ENCODE measurements around the gene OR4C45. TPM values are rescaled to one million over a fixed set of nuclear protein-coding genes. Genes with fewer than 3 reads are reported as not detected.

The OR4C45 gene
- total RNA-seq, 1 experiment from 2014 or later: not detected

DNA sequence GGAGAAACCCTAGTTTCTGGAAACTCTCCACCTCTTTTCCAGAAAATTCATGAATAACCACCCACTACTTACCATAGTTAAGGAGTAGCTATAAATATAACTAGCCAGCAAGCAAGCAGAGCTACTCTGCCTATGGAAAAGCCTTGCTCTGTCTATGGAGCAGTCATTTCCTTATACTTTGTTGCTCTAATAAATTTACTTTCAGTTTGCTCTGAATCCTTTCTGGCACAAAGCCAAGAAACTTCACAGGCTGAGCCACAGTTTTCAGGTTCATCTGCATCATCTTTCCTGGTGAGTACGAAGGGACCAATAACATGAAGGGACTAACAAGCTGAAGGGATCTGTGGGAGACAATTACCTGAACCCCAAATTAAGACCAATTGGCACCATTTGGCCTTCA is 4.6 kb downstream of the OR4C45 start:
- POLR2A ChIA-PET: no interaction called here

More for the DNA sequence above, 4.6 kb downstream of the OR4C45 start:
- Mint-ChIP-seq H3K36me3 (peaks cover 49% of the 10 kb centered on the region), H3K27ac (no peak overlapping the region), H3K9me3 (peaks cover 61% of the 10 kb centered on the region), H3K4me1 (no peaks in the 10 kb centered on the region), H3K4me3 (no peak overlapping the region), H3K27me3 (ENCODE audit: low read depth) (peaks cover 4% of the 10 kb centered on the region; the same call in 1 of the 2 replicates)
- ATAC-seq: no peak
- TF ChIP-seq, protein P1, sequence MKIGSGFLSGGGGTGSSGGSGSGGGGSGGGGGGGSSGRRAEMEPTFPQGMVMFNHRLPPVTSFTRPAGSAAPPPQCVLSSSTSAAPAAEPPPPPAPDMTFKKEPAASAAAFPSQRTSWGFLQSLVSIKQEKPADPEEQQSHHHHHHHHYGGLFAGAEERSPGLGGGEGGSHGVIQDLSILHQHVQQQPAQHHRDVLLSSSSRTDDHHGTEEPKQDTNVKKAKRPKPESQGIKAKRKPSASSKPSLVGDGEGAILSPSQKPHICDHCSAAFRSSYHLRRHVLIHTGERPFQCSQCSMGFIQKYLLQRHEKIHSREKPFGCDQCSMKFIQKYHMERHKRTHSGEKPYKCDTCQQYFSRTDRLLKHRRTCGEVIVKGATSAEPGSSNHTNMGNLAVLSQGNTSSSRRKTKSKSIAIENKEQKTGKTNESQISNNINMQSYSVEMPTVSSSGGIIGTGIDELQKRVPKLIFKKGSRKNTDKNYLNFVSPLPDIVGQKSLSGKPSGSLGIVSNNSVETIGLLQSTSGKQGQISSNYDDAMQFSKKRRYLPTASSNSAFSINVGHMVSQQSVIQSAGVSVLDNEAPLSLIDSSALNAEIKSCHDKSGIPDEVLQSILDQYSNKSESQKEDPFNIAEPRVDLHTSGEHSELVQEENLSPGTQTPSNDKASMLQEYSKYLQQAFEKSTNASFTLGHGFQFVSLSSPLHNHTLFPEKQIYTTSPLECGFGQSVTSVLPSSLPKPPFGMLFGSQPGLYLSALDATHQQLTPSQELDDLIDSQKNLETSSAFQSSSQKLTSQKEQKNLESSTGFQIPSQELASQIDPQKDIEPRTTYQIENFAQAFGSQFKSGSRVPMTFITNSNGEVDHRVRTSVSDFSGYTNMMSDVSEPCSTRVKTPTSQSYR (CRISPR knock-in tag; IDR thresholded peaks at IDR 0.05): no peak
- TF ChIP-seq USF2 (CRISPR knock-in tag; IDR thresholded peaks at IDR 0.05): no peak
- no peak for TF ChIP-seq NR3C1 (CRISPR knock-in tag; conservative IDR thresholded peaks at IDR 0.05; ENCODE audit: low read depth)
- TF ChIP-seq ETV6 (CRISPR knock-in tag; IDR thresholded peaks at IDR 0.05): no peak
- TF ChIP-seq SOX15 (CRISPR knock-in tag; IDR thresholded peaks at IDR 0.05): no peak
- TF ChIP-seq FOXK1 (CRISPR knock-in tag; IDR thresholded peaks at IDR 0.05): no peak
- no peak for TF ChIP-seq MLX (CRISPR knock-in tag; IDR thresholded peaks at IDR 0.05)
- TF ChIP-seq, protein P2, sequence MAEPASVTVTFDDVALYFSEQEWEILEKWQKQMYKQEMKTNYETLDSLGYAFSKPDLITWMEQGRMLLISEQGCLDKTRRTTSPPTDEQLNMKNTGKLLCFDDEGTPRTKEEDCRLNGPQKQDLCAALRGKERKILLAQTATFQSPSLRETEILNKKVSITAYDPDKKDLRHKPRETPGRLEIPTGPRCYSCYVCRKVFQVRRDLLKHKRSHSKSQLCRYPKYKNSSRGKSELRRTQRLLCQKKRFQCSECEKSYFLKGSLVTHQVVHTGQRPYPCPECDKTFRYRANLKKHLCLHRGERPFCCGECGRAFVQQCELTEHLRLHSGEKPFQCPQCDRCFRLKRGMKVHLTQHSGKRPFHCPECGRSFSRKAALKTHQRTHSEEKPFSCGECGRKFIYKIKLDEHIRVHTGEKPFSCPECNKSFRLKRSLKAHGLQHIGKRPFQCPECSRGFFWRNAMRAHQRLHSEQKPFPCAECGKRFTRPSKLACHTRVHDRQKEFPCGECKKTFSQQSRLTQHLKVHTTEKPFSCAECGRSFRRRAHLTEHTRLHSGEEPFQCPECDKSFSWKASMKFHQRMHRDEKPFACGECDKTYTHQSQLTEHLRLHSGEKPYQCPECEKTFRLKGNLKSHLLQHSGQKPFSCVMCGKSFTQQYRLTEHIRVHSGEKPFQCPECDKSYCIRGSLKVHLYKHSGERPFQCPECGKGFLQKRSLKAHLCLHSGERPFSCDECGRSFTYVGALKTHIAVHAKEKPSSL (CRISPR knock-in tag; conservative IDR thresholded peaks at IDR 0.05): no peak
- TF ChIP-seq TEAD1 (CRISPR knock-in tag; IDR thresholded peaks at IDR 0.05): no peak
- no peak for TF ChIP-seq STAT6 (CRISPR knock-in tag; conservative IDR thresholded peaks at IDR 0.05; ENCODE audit: low read depth)
- TF ChIP-seq, protein P3, sequence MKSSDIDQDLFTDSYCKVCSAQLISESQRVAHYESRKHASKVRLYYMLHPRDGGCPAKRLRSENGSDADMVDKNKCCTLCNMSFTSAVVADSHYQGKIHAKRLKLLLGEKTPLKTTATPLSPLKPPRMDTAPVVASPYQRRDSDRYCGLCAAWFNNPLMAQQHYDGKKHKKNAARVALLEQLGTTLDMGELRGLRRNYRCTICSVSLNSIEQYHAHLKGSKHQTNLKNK (CRISPR knock-in tag; IDR thresholded peaks at IDR 0.05): no peak
- TF ChIP-seq, protein P4, sequence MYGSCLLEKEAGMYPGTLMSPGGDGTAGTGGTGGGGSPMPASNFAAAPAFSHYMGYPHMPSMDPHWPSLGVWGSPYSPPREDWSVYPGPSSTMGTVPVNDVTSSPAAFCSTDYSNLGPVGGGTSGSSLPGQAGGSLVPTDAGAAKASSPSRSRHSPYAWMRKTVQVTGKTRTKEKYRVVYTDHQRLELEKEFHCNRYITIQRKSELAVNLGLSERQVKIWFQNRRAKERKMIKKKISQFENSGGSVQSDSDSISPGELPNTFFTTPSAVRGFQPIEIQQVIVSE (CRISPR knock-in tag; IDR thresholded peaks at IDR 0.05; ENCODE audit: borderline replicate concordance): no peak
- no peak for TF ChIP-seq NR1H2 (CRISPR knock-in tag; IDR thresholded peaks at IDR 0.05)
- TF ChIP-seq HMGA2 (CRISPR knock-in tag; IDR thresholded peaks at IDR 0.05): no peak
- TF ChIP-seq ZSCAN18 (CRISPR knock-in tag; IDR thresholded peaks at IDR 0.05): no peak
- TF ChIP-seq RORB (CRISPR knock-in tag; IDR thresholded peaks at IDR 0.05): no peak
- TF ChIP-seq SP1 (CRISPR knock-in tag; conservative IDR thresholded peaks at IDR 0.05): no peak
- no peak for TF ChIP-seq EMX1 (CRISPR knock-in tag; IDR thresholded peaks at IDR 0.05)
- no peak for TF ChIP-seq TEAD4 (CRISPR knock-in tag; IDR thresholded peaks at IDR 0.05)
- no peak for TF ChIP-seq JAZF1 (CRISPR knock-in tag; IDR thresholded peaks at IDR 0.05)
- no peak for DNase-seq (ENCODE audit: low spot score)
- CTCF ChIA-PET: no interaction called here
